SU-DHL-6 (cell line): Measurements from ENCODE around the gene LDAF1.

Source experiments
- EZH2phosphoT487 ChIP-seq: fragments of 200-600 bp; sonication (generic), shearing (Covaris generic); conservative IDR thresholded peaks from 2 replicates; pipeline ENCODE4 v1.6.1; 2018; ENCODE audit warnings: mild to moderate bottlenecking, antibody characterized with exemption, low read length, moderate library complexity, mixed read lengths
- TF ChIP-seq, protein P1 (sequence below): fragments of 200-600 bp; sonication (generic); IDR thresholded peaks from one replicate; pipeline ENCODE4 v1.5.1; 2017; ENCODE audit warnings: antibody characterized with exemption, mild to moderate bottlenecking, low read length, moderate library complexity; ENCODE audit not compliant: insufficient read depth, poor library complexity, severe bottlenecking

DNA sequence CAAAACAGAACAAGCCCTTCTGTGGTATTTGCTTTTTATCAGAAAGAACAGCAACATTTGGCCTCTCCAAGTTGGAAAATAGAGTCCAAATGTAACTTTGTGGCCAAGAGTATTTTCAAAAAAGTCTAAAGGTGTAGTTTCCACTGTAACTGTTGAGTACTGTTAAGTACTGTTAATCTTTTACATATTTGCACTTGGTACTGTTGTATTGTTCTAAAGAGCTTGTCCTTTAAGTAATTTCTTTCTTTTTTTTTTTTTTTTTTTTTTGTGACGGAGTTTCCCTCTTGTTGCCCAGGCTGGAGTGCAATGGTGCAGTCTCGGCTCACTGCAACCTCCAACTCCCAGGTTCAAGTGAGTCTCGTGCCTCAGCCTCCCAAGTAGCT lies 21.5 kb downstream of the LDAF1 start:
- TF ChIP-seq, protein P1, sequence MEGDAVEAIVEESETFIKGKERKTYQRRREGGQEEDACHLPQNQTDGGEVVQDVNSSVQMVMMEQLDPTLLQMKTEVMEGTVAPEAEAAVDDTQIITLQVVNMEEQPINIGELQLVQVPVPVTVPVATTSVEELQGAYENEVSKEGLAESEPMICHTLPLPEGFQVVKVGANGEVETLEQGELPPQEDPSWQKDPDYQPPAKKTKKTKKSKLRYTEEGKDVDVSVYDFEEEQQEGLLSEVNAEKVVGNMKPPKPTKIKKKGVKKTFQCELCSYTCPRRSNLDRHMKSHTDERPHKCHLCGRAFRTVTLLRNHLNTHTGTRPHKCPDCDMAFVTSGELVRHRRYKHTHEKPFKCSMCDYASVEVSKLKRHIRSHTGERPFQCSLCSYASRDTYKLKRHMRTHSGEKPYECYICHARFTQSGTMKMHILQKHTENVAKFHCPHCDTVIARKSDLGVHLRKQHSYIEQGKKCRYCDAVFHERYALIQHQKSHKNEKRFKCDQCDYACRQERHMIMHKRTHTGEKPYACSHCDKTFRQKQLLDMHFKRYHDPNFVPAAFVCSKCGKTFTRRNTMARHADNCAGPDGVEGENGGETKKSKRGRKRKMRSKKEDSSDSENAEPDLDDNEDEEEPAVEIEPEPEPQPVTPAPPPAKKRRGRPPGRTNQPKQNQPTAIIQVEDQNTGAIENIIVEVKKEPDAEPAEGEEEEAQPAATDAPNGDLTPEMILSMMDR = no peak
- no peak for TF ChIP-seq EZH2phosphoT487
